Stimulated activated effector memory CD8-positive, alpha-beta T cell treated with anti-CD3 and anti-CD28 coated beads, Interleukin-12 subunit alpha, Interleukin-12 subunit beta, amount 100 ng/mL, for 72 hours (primary cell): ENCODE data around the gene SPATA20.

ENCODE experiments used
- ATAC-seq: fragments of 150-1000 bp; cut with Tn5 transposase; 2 replicates; pipeline ENCODE4 v1.10.0; 2021
- DNase-seq, 2 donors: peaks; one replicate each; pipeline ENCODE4 v3.0.0; 2021 to 2022; ENCODE audit warnings: low spot score in 2 of 2
- H3K27ac Mint-ChIP-seq: one replicate; pipeline ENCODE4 v1.8.0; 2022; ENCODE audit warnings: mild to moderate bottlenecking, mixed read lengths
- H3K36me3 Mint-ChIP-seq: one replicate; pipeline ENCODE4 v1.8.0; 2022; ENCODE audit warnings: mild to moderate bottlenecking, mixed read lengths
- H3K4me1 Mint-ChIP-seq: one replicate; pipeline ENCODE4 v1.8.0; 2022; ENCODE audit warnings: mixed read lengths
- H3K4me3 Mint-ChIP-seq: one replicate; pipeline ENCODE4 v1.8.0; 2022; ENCODE audit warnings: mild to moderate bottlenecking, mixed read lengths
- H3K9me3 Mint-ChIP-seq: one replicate; pipeline ENCODE4 v1.8.0; 2022; ENCODE audit warnings: mixed read lengths

Gene SPATA20

DNA sequence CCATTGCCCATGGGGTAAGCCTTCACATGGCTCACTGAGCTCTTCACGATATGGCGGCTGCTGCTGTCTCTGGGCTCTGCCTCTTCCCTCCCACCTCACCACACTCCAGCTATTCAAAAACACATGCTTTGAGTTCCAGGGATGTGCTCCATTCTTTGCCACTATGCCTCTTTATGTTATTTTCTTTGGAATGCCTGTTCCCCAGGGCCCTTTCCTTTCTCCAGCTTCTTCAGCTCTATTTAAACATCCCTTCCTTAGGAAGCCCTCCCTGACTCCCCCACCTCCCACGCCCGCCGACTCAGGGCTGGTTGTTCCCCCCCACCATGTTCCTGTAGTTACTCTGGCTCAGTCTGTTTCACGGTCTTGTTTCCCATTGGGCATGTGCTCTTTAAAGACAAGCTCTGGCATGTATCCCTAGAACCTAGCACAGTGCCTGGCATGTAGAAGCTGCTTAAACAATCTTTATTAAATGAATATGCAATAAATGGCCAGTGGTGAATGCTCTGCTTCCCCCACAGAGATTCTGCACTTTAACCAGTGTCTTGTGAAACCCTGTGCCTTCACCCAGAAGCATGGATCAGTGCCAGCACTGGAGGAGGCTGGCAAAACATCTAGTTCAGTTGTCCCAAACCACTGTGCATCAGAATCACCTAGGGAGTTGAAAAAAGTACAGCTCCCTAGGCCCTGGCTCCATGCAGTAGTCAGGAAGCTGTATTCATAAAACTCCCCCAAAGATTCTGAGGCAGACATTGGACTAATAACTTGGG is 31.9 kb upstream of the SPATA20 start:
- Mint-ChIP-seq H3K27ac (no peak overlapping the region), H3K9me3 (no peaks in the 10 kb centered on the region), H3K4me1 (peaks cover 21% of the 10 kb centered on the region), H3K4me3 (no peak overlapping the region), H3K36me3 (no peaks in the 10 kb centered on the region)
- DNase-seq (no peak), ATAC-seq (no peak)

DNA sequence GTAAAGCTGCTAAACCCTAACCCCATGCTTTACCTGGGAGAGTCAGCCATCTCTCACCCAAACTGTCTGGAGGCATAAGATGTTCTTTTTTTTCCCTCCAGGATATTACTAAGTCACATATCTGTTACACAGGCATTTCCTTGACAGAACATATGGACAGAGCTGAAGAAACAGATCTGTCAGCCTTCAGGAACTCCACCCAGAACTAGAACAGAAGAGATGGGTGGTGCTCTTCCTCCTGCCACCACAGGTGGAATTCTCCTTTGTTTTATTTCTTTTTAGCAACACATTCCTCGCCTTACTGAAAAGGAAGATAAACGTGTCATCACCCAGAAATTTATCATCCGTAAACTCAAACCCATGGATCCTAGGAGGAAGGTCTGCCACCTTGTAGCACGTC is 30.0 kb upstream of the SPATA20 start:
- Mint-ChIP-seq H3K27ac (no peak overlapping the region), H3K9me3 (no peaks in the 10 kb centered on the region), H3K36me3 (no peaks in the 10 kb centered on the region), H3K4me1 (peaks cover 6% of the 10 kb centered on the region), H3K4me3 (no peak overlapping the region)
- ATAC-seq (no peak), DNase-seq (no peak)

DNA sequence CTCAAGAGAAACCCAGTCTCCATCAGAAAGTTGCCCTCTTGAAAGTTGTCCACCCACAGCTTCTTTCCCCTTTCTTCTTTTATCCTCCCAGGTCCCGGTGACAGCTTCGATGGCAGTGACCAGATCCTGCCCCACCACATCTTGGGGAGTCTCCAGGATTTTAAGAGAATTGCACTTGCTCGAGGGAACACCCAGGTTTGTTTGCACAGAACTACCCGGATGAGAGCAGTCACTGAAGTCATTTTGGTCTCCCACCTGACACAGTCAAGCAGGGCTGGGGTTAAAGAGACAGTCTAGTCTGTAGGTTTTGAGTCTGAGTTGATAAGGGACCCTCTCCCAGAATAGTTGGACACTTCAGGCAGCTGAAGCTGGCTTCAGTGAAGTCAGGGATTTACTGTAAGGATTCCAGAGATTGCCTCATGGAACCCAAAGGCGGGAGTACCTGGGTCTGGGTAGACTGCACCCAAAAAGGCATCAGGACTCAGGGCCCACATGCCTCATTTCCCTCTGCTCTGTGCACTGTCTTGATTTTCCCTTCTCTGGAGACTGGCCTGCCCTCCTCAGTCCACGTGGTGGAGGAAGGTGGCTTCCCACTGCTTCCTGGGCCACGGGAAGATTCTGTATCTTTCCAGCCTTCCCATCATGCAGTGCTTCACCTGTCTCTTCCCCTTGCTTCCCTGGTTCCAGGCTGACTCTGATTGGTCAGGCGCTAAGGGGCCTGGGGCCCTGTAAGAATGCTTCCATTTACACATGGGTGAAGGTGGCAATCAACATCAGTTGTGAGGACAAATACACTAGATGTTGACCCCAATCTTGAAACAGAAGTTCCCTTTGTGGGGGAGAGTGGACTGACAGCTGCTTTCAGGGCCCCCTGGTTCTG is 29.2 kb upstream of the SPATA20 start:
- no peak for ATAC-seq
- Mint-ChIP-seq H3K27ac (no peak overlapping the region), H3K36me3 (no peaks in the 10 kb centered on the region), H3K4me1 (no peaks in the 10 kb centered on the region), H3K9me3 (no peaks in the 10 kb centered on the region), H3K4me3 (no peak overlapping the region)
- no peak for DNase-seq

DNA sequence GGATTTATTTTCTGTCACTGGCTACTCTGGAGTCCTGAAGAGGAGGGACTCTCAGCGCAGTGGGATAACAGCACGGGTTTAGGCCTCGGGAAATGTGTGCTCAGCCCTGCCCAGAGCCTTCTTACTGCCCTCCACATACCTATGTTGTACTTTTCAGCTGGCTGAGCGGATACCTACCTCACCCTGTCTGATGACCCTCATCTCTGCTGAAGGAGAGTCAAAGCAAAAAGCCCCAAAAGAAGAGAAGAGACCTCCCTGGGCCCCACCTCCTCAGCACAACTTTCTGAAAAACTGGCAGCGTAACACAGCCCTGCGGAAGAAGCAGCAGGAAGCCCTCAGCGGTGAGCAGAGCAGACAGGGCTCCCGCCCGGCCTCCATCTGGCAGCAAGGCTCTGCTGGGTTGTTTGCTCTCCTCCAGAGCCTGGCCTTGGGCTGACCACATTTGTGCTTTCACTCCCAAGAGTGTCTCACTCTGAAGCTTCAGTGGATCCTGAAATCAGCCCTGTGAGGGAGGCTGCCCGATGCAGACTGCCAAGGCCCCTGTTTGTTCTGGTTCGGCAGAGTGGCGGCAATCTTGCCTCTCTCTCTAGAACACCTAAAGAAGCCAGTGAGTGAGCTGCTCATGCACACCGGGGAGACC is 28.5 kb upstream of the SPATA20 start:
- Mint-ChIP-seq H3K27ac (no peak overlapping the region), H3K4me1 (no peaks in the 10 kb centered on the region), H3K9me3 (no peaks in the 10 kb centered on the region), H3K36me3 (no peaks in the 10 kb centered on the region), H3K4me3 (no peak overlapping the region)
- no peak for ATAC-seq
- no peak for DNase-seq

DNA sequence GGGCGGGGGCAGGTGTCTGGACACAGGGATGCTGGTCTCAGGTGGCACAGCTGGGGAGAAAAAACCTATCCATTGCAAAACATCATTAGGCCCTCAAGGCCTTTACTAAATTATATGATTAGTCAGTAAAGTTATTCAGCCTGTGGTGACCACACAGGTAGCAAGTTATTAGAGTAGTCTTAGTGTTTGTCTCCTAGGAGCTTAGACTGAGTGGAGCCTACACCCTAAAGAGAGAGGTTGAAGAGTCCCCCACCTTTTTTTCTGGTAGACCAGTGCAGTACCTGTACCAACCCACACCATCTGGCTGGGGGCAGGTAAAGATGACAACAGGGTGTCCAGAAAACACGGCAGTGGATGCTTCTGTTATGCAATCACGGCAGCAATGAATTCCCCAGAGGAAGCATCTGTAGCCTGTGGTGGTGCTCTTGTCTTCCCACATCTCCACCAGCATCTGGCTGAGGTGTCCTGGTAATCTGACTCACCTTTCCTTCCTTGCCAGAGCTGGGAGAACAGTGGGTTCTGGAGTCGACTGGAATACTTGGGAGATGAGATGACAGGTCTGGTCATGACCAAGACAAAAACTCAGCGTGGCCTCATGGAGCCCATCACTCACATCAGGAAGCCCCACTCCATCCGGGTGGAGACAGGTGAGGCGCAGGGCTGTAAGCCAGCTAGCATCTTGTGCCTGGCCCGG is 27.7 kb upstream of the SPATA20 start:
- DNase-seq = no peak
- no peaks in the 10 kb centered on the region for H3K36me3 Mint-ChIP-seq
- H3K4me1 Mint-ChIP-seq = no peaks in the 10 kb centered on the region
- H3K27ac Mint-ChIP-seq = no peak overlapping the region
- H3K9me3 Mint-ChIP-seq = no peaks in the 10 kb centered on the region
- no peak for ATAC-seq
- H3K4me3 Mint-ChIP-seq = no peak overlapping the region

DNA sequence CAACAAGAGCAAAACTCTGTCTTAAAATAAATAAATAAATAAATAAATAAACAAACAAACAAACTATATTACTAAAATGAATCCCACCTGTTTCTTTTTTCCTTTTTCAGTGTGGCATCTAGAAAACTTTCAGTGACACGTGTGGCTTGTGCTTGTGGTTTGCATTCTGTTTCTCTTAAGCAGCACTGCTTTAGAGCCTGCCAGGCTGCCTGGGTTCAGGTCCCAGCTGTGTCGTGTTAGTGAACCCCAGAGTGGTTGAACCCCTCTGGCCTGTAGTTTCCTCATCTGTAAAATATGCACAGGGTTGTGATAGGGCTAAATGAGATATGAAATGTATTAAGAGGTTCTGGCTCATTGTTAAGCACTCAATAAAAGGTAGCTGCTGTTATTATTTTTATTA is 26.5 kb upstream of the SPATA20 start:
- DNase-seq = no peak
- ATAC-seq = no peak
- Mint-ChIP-seq H3K4me1 (no peaks in the 10 kb centered on the region), H3K4me3 (no peak overlapping the region), H3K27ac (no peak overlapping the region), H3K36me3 (no peaks in the 10 kb centered on the region), H3K9me3 (no peaks in the 10 kb centered on the region)

DNA sequence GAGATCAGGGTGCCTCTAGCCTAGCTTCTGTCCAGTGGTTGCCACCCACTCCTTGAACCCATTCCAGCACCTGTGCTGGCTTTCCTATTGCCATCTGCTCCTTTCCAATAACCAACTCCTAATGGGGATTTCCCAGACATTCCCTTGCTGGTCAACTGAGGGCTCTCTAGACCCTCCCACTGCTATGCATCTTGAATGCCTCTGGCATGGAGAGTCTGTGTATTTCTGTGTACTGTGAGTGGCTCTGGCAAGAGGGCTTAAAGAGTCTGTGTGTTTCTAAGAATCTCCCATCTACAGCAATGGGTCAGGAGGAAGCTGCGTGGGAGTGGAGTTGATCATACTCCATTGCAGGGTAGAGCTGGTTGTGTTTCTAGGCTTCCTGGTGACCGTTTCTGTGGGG is 25.5 kb upstream of the SPATA20 start:
- Mint-ChIP-seq H3K4me1 (no peaks in the 10 kb centered on the region), H3K4me3 (no peak overlapping the region), H3K27ac (no peak overlapping the region), H3K9me3 (no peaks in the 10 kb centered on the region), H3K36me3 (no peaks in the 10 kb centered on the region)
- ATAC-seq (no peak), DNase-seq (no peak)

DNA sequence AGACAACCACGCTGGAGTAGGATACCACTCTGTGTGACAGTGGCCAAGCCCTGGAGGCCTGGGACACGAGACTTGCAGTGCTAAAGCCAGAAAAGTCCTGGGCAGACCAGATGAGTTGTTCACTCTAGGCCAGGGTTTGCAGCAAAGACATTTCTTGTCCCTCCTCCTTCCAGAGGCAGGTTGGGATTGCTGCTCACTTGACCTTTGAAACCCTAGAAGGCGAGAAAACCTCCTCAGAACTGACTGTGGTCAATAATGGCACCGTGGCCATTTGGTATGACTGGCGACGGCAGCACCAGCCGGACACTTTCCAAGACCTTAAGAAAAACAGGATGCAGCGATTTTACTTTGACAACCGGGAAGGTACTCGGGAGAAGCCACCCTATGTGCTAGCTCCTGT is 24.2 kb upstream of the SPATA20 start:
- Mint-ChIP-seq H3K9me3 (no peaks in the 10 kb centered on the region), H3K4me3 (no peak overlapping the region)
- no peak for ATAC-seq

DNA sequence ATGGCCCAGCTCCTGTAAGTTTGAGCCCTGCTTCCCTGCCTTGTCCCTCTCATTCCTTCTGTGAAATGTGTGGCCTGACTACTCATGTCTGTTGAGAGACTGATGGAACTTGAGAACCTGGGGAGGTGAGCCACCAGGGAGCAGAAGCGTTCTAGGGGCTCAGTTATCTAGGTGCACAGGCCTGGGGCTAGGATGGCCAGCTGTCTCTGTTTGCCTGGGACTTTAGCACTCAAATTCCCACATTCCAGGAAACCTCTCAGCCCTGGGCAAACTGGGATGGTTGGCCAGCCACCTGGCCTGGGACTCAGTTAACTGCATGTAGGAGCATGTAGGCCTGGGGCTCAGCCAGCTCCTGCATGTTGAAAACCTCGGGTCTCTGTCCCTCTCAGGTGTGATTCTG is 23.8 kb upstream of the SPATA20 start:
- H3K4me1 Mint-ChIP-seq = no peaks in the 10 kb centered on the region
- no peaks in the 10 kb centered on the region for H3K36me3 Mint-ChIP-seq
- no peak for ATAC-seq
- H3K4me3 Mint-ChIP-seq = no peak overlapping the region
- H3K9me3 Mint-ChIP-seq = no peaks in the 10 kb centered on the region
- DNase-seq = no peak
- no peak overlapping the region for H3K27ac Mint-ChIP-seq

More for the DNA sequence above, 24.2 kb upstream of the SPATA20 start:
- no peak for DNase-seq
- Mint-ChIP-seq H3K36me3 (no peaks in the 10 kb centered on the region), H3K4me1 (no peaks in the 10 kb centered on the region), H3K27ac (no peak overlapping the region)

DNA sequence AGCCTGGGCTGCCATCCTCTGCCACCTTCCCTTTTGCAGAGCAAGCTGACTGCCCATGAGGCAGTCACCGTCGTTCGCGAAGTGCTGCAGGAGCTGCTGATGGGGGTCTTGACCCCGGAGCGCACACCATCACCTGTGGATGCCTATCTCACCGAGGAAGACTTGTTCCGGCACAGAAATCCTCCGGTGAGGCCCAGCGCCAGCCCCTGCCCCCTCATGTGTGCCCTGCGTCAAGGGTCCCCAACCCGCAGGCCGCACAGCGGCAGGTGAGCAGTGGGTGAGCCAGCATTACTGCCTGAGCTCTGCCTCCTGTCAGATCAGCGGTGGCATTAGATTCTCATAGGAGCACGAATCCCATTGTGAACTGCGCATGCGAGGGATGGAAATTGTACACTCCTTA is 22.1 kb upstream of the SPATA20 start:
- Mint-ChIP-seq H3K4me3 (no peak overlapping the region), H3K4me1 (no peaks in the 10 kb centered on the region), H3K27ac (no peak overlapping the region), H3K36me3 (no peaks in the 10 kb centered on the region), H3K9me3 (no peaks in the 10 kb centered on the region)
- DNase-seq (no peak), ATAC-seq (no peak)

DNA sequence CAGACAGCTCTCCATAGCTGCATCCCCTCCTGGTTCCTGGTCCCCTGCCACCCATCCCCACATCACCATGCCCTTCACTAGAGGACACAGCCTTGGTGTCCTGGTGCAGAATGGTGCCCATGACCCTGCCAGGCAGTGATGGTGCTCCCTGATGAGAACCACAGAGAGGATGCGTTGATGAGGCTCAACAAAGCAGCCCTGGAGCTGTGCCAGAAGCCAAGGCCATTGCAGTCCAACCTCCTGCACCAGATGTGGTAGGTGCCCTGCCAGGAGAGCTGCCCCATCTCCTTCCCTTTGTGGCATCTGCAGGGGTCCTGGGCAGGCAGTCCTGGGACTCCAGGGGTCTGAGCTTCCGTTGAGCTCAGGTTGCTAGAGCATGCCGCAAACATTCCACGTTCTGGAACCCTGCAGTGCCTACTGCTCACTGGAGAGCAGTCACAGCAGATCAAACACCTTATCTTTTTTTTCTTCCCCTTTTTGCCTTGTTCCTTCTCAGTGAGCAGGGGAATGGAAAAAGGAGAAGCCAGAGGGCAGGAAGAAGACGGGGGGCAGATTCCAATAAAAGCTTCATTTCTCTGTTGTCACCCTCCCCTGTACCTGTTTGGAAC is 19.7 kb upstream of the SPATA20 start:
- peaks cover 6% of the 10 kb centered on the region for H3K4me1 Mint-ChIP-seq
- no peak overlapping the region for H3K4me3 Mint-ChIP-seq
- ATAC-seq (no peak), DNase-seq (no peak)
- no peak overlapping the region for H3K27ac Mint-ChIP-seq
- H3K9me3 Mint-ChIP-seq = no peaks in the 10 kb centered on the region
- H3K36me3 Mint-ChIP-seq = no peaks in the 10 kb centered on the region

DNA sequence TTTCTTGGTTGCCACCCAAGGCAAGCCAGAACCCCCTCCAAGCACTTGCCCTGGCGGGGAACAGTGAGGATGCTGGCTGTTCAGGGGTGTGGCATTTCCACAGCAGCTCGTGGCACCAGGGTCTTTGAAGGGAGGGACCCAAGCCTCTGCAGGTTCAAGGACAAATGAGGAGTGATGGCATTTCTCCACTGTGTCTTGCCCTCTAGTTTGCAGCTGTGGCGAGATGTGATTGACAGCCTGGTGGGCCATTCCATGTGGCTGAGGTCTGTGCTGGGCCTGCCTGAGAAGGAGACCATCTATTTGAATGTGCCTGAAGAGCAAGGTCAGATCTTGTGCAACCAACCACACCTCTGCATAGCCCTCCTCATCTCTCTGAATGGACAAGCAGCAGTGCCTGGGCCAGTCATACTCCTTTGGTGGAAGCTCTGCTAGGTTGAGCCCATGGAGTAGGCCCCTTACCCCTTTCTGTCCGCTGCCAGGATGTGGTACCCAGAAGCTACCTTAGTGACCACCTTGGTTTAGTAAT is 19.0 kb upstream of the SPATA20 start:
- no peaks in the 10 kb centered on the region for H3K36me3 Mint-ChIP-seq
- no peak overlapping the region for H3K4me3 Mint-ChIP-seq
- ATAC-seq (no peak), DNase-seq (no peak)
- no peaks in the 10 kb centered on the region for H3K9me3 Mint-ChIP-seq
- peaks cover 14% of the 10 kb centered on the region for H3K4me1 Mint-ChIP-seq
- H3K27ac Mint-ChIP-seq = no peak overlapping the region

DNA sequence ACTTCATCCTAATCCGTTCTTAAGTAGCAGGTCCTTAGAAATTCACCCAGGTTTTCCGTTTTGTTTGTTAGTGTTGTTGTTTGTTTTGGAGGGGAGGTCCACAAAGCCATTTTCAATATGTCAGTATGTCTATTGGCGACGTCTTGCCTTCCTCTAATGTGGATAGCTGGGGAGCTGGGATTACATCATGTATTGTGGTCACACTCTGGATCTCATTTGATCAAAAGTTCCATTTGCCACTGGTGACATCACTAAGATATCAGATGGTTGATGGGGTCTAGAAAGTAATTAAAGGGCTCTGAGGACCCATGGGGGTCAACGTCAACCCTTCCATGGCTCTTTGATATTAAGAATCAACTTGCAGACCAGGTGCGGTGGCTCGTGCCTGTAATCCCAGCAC is 17.1 kb upstream of the SPATA20 start:
- ATAC-seq = no peak
- no peak for DNase-seq
- Mint-ChIP-seq H3K9me3 (no peaks in the 10 kb centered on the region), H3K27ac (no peak overlapping the region), H3K36me3 (no peaks in the 10 kb centered on the region), H3K4me3 (no peak overlapping the region), H3K4me1 (peaks cover 32% of the 10 kb centered on the region)

DNA sequence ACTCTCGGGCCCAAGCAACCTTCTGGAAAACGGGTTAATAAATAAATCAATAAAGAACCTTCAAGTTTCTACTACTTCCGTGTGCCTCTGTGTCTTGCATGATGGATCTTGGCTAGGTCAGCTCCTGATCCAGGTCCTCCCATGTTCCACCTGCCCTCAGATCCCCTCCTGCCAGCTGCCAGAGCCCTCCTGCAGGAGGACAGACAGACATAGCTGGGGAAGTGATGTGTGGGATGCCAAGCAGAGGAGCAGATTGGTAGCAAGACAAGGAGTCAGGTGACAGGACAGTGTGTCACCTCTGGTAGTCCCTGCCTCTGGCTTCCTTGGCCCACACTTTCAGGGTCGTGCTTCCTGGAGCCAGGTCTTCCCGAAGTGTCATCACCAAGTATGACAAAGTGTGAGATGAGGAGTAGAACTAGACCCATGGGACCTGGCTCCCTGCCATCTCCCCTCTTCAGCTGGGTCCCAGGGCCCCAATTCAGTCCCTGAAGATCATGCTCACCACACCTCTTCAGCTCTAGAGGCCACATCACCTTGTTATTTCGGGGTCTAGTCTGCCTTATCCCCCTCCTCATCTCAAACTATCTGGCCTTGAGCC is 15.4 kb upstream of the SPATA20 start:
- ATAC-seq = no peak
- Mint-ChIP-seq H3K27ac (no peak overlapping the region), H3K4me3 (no peak overlapping the region), H3K9me3 (no peaks in the 10 kb centered on the region), H3K4me1 (peaks cover 32% of the 10 kb centered on the region), H3K36me3 (no peaks in the 10 kb centered on the region)
- no peak for DNase-seq
